Amniotic epithelial cell (primary cell): ENCODE results near the gene PEDS1.
"Not testable (repeated sequence)": the region's sequence is repeated elsewhere in the genome, so short reads cannot be mapped to it uniquely, and the experiment has no call there.

ENCODE experiments used
- DNase-seq: peaks from one replicate; pipeline ENCODE4 v3.0.0-alpha.2; 2010; ENCODE audit warnings: low read depth

Gene PEDS1

GRCh38 chr20:50153500-50154377 is at the start of gene PEDS1:
Gene PEDS1, minus strand, starts transcription at chr20:50153723. Its CDS starts 86 bp downstream, at chr20:50153637.
- peak; percentile 85 for DNase-seq

GRCh38 chr20:50202677-50203076 is 49.2 kb upstream of the PEDS1 start:
- no peak for DNase-seq

GRCh38 chr20:50201710-50202109 is 48.2 kb upstream of the PEDS1 start:
- not testable (repeated sequence) for DNase-seq

GRCh38 chr20:50200482-50201104 is 47.1 kb upstream of the PEDS1 start:
- no peak for DNase-seq

GRCh38 chr20:50199703-50200102 is 46.2 kb upstream of the PEDS1 start:
- DNase-seq, result no peak

- no peak for DNase-seq
These were observed 45.2 kb upstream of the PEDS1 start for GRCh38 chr20:50198716-50199115.

- no peak for DNase-seq
These were observed 44.7 kb upstream of the PEDS1 start for GRCh38 chr20:50198180-50198666.

GRCh38 chr20:50197463-50198179 is 44.1 kb upstream of the PEDS1 start:
- no peak for DNase-seq

- no peak for DNase-seq
These were observed 43.4 kb upstream of the PEDS1 start for GRCh38 chr20:50196896-50197295.

- no peak for DNase-seq
These were observed 42.7 kb upstream of the PEDS1 start for GRCh38 chr20:50196248-50196647.

- no peak for DNase-seq
These were observed 42.1 kb upstream of the PEDS1 start for GRCh38 chr20:50195524-50196120.

GRCh38 chr20:50194831-50195523 is 41.5 kb upstream of the PEDS1 start:
- no peak for DNase-seq

- no peak for DNase-seq
These were observed 40.9 kb upstream of the PEDS1 start for GRCh38 chr20:50194422-50194830.

GRCh38 chr20:50193836-50194421 is 40.4 kb upstream of the PEDS1 start:
- DNase-seq, result no peak

- DNase-seq, result peak; percentile 62
These were observed 39.8 kb upstream of the PEDS1 start for GRCh38 chr20:50193199-50193835.

- peak; percentile 90 for DNase-seq
These were observed 39.1 kb upstream of the PEDS1 start for GRCh38 chr20:50192364-50193198.

- DNase-seq, result no peak
These were observed 38.2 kb upstream of the PEDS1 start for GRCh38 chr20:50191544-50192363.

GRCh38 chr20:50191065-50191543 is 37.6 kb upstream of the PEDS1 start:
- peak; percentile 76 for DNase-seq
